Adrenal gland (tissue), 5 donors: Measurements from ENCODE around the gene UGT2B17.

ENCODE experiments used
- POLR2A ChIP-seq, 2 donors: fragments of 450-650 bp; IDR thresholded peaks; one replicate each; pipeline ENCODE4 v1.6.1; 2017; ENCODE audit warnings: antibody characterized with exemption in 2 of 2, mild to moderate bottlenecking in 2 of 2, moderate library complexity in 1 of 2
- TF ChIP-seq, protein P1 (sequence below), 6 experiments: fragments of 450-650 bp in 4 of 6; fragments of 200-600 bp in 2 of 6; sonication (generic) in 1 of 6; IDR thresholded peaks; 1 replicate in 5 of 6; 2 replicates in 1 of 6; pipeline versions ENCODE4 v1.5.1 to v1.8.0; 2016 to 2021; ENCODE audit warnings: antibody characterized with exemption in 6 of 6, mild to moderate bottlenecking in 2 of 6, moderate library complexity in 1 of 6
- donor health status: DM: no; HTN: no; CAD: no.

DNA sequence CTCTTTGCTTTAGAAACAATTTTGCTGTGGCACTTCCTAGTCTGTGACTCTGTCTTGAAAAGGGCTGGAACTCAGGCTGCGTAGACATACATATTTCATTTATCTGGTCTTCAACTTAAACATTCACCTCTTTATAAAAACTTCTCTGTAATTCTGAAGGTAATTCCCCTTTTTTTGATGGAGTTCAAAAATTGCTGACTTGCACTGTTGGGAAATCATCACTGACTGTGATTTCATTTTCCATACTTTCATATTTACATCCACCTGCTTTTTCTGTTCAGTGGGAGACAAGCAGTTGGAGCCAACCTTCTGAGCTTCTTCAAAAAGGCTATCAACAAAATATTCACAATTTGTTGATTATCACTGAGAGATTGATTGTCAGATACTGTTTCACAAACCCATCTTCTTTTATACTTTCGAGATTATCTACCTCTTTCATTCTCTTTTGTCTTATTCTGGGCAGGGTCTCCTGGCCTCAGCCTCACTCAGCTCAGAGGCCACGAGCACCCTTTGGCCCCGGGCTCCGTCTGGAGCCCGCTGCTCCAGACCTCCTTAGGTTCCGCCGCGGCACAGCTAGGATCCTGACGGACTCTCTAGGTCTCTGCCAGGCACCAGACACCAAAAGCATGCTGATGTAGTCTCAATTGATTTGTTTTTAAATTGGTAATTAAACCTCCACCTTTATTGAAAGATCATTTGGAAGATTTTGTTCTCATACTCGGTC, 39.7 kb upstream of the UGT2B17 start:
- TF ChIP-seq, protein P1, sequence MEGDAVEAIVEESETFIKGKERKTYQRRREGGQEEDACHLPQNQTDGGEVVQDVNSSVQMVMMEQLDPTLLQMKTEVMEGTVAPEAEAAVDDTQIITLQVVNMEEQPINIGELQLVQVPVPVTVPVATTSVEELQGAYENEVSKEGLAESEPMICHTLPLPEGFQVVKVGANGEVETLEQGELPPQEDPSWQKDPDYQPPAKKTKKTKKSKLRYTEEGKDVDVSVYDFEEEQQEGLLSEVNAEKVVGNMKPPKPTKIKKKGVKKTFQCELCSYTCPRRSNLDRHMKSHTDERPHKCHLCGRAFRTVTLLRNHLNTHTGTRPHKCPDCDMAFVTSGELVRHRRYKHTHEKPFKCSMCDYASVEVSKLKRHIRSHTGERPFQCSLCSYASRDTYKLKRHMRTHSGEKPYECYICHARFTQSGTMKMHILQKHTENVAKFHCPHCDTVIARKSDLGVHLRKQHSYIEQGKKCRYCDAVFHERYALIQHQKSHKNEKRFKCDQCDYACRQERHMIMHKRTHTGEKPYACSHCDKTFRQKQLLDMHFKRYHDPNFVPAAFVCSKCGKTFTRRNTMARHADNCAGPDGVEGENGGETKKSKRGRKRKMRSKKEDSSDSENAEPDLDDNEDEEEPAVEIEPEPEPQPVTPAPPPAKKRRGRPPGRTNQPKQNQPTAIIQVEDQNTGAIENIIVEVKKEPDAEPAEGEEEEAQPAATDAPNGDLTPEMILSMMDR (IDR thresholded peaks at IDR 0.05), result no peak
- TF ChIP-seq POLR2A (IDR thresholded peaks at IDR 0.05), result no peak
